Neuronal stem cell (in vitro differentiated cells): Measurements from ENCODE around the gene ANKRD33B.

Experiments
- DNase-seq: peaks from one replicate; pipeline ENCODE4 v3.0.0-alpha.2; 2013; ENCODE audit warnings: low spot score
- H2AFZ ChIP-seq: one replicate; pipeline ENCODE4 v1.6.1; 2013; ENCODE audit warnings: mild to moderate bottlenecking, low read length, inconsistent platforms
- H2AK5ac ChIP-seq: 2 replicates; pipeline ENCODE4 v1.6.1; 2013; ENCODE audit warnings: low read depth, mild to moderate bottlenecking, inconsistent platforms, low read length, moderate library complexity, mixed read lengths
- H2BK120ac ChIP-seq: 2 replicates; pipeline ENCODE4 v1.6.1; 2013; ENCODE audit warnings: low read depth, mild to moderate bottlenecking, inconsistent platforms, low read length, moderate library complexity, mixed read lengths
- H2BK12ac ChIP-seq: one replicate; pipeline ENCODE4 v1.6.1; 2013; ENCODE audit warnings: low read length, inconsistent platforms
- H2BK15ac ChIP-seq: 2 replicates; pipeline ENCODE4 v1.6.1; 2013; ENCODE audit warnings: mild to moderate bottlenecking, low read length, inconsistent platforms, mixed read lengths
- H2BK5ac ChIP-seq: one replicate; pipeline ENCODE4 v1.6.1; 2013; ENCODE audit warnings: inconsistent platforms, mild to moderate bottlenecking, low read length, moderate library complexity
- H3K14ac ChIP-seq: one replicate; pipeline ENCODE4 v1.6.1; 2013; ENCODE audit warnings: low read length, inconsistent platforms
- H3K18ac ChIP-seq: 2 replicates; pipeline ENCODE4 v1.6.1; 2013; ENCODE audit warnings: low read length, inconsistent platforms
- H3K23ac ChIP-seq: 2 replicates; pipeline ENCODE4 v1.6.1; 2013; ENCODE audit warnings: low read depth, mild to moderate bottlenecking, mixed read lengths, low read length, inconsistent platforms; ENCODE audit not compliant: poor library complexity
- H3K27ac ChIP-seq: replicated peaks from 3 replicates; pipeline ENCODE4 v1.5.1; 2013; ENCODE audit warnings: low read length, inconsistent platforms
- H3K27me3 ChIP-seq, 3 experiments: 2 replicates each; pipeline ENCODE4 v1.6.1; 2013; ENCODE audit warnings: low read length in 3 of 3, mild to moderate bottlenecking in 2 of 3, inconsistent platforms in 1 of 3, low read depth in 1 of 3, mixed read lengths in 1 of 3, moderate library complexity in 1 of 3; ENCODE audit not compliant: control insufficient read depth in 3 of 3, insufficient read depth in 3 of 3
- H3K36me3 ChIP-seq, 2 donors: replicated peaks in 1 of 2; 2 replicates each; pipeline ENCODE4 v1.6.1; 2013; ENCODE audit warnings: low read length in 2 of 2; ENCODE audit not compliant: control insufficient read depth in 2 of 2, insufficient read depth in 2 of 2
- H3K4ac ChIP-seq: 2 replicates; pipeline ENCODE4 v1.6.1; 2013; ENCODE audit warnings: inconsistent platforms, mild to moderate bottlenecking, low read length, moderate library complexity
- H3K4me1 ChIP-seq, 2 donors: 1 replicate in 1 of 2; 2 replicates in 1 of 2; pipeline ENCODE4 v1.6.1; 2013; ENCODE audit warnings: low read length in 2 of 2, low read depth in 1 of 2; ENCODE audit not compliant: control insufficient read depth in 2 of 2, insufficient read depth in 1 of 2
- H3K4me2 ChIP-seq: one replicate; pipeline ENCODE4 v1.6.1; 2013; ENCODE audit warnings: mild to moderate bottlenecking, low read length, inconsistent platforms; ENCODE audit not compliant: insufficient read depth, poor library complexity, severe bottlenecking
- H3K4me3 ChIP-seq, 2 donors: 2 replicates each; pipeline ENCODE4 v1.5.1; 2013; ENCODE audit warnings: low read length in 2 of 2, mild to moderate bottlenecking in 2 of 2, inconsistent platforms in 1 of 2, moderate library complexity in 1 of 2
- H3K79me1 ChIP-seq: one replicate; pipeline ENCODE4 v1.6.1; 2013; ENCODE audit warnings: low read depth, mild to moderate bottlenecking, inconsistent platforms, low read length, moderate library complexity
- H3K9ac ChIP-seq: one replicate; pipeline ENCODE4 v1.6.1; 2013; ENCODE audit warnings: mild to moderate bottlenecking, low read depth, low read length, inconsistent platforms; ENCODE audit not compliant: poor library complexity
- H3K9me3 ChIP-seq, 2 donors: replicated peaks in 1 of 2; 2 replicates each; pipeline versions ENCODE3 to v1.6.1; 2013; ENCODE audit warnings: low read length in 2 of 2, mild to moderate bottlenecking in 2 of 2, inconsistent platforms in 1 of 2, low read depth in 1 of 2, mixed read lengths in 1 of 2, moderate library complexity in 1 of 2; ENCODE audit not compliant: control insufficient read depth in 2 of 2, insufficient read depth in 1 of 2
- H4K8ac ChIP-seq: one replicate; pipeline ENCODE4 v1.6.1; 2013; ENCODE audit warnings: low read depth, mild to moderate bottlenecking, inconsistent platforms, low read length, moderate library complexity
- H4K91ac ChIP-seq: one replicate; pipeline ENCODE4 v1.6.1; 2013; ENCODE audit warnings: low read length, low read depth, mild to moderate bottlenecking, inconsistent platforms; ENCODE audit not compliant: poor library complexity
- WGBS, 2 donors: extraction: QIAGEN DNeasy Blood & Tissue Kit; methylation state at CpG; one replicate each; pipeline ENCODE4 v1.1.7; 2013; ENCODE audit warnings: missing lambda C conversion rate in 2 of 2, mixed read lengths in 1 of 2; ENCODE audit not compliant: insufficient read length in 2 of 2, insufficient replicate concordance in 1 of 2; ENCODE audit errors: extremely low coverage in 2 of 2; 5-methylcytosine and 5-hydroxymethylcytosine counted together

ANKRD33B gene

DNA sequence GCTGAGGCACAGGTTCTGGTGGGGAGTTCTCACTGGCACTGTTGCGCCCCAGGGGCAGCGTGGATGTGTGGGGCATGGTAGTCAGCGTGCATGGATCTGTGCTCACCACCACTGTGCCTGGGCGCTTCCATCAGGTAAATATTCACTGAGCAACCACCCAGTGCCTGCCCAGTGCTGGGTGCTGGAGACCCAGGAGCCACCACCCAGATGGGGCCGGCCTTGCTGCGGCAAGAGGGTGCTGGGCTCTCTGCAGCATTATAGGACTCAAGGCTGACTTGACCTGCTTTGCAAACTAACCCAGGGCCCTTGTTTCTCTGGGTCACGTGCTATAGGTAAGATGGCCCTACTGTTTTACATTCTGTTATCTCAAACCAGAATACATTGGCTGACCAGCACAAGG is 136.6 kb downstream of the ANKRD33B start:
- Histone ChIP-seq H4K91ac (no peak overlapping the region), H3K4me2 (no peak overlapping the region), H3K4ac (no peak overlapping the region), H3K27ac (no peak overlapping the region), H3K27me3 (no peaks in the 10 kb centered on the region), H2BK12ac (no peak overlapping the region), H3K4me3 (no peak overlapping the region), H2AFZ (no peak overlapping the region), H3K9ac (peak overlapping the region; percentile 15), H2BK120ac (no peak overlapping the region), H3K9me3 (no peaks in the 10 kb centered on the region), H2AK5ac (no peak overlapping the region), H3K18ac (no peak overlapping the region), H3K4me1 (no peaks in the 10 kb centered on the region), H3K79me1 (peaks cover 2% of the 10 kb centered on the region), H4K8ac (no peak overlapping the region), H2BK5ac (no peak overlapping the region), H3K36me3 (no peaks in the 10 kb centered on the region), H3K23ac (no peak overlapping the region), H3K14ac (no peak overlapping the region), H2BK15ac (no peak overlapping the region)
- no CpG with 5 or more reads among the region's 7 CpGs for WGBS, 2 donors
- no peak for DNase-seq

DNA sequence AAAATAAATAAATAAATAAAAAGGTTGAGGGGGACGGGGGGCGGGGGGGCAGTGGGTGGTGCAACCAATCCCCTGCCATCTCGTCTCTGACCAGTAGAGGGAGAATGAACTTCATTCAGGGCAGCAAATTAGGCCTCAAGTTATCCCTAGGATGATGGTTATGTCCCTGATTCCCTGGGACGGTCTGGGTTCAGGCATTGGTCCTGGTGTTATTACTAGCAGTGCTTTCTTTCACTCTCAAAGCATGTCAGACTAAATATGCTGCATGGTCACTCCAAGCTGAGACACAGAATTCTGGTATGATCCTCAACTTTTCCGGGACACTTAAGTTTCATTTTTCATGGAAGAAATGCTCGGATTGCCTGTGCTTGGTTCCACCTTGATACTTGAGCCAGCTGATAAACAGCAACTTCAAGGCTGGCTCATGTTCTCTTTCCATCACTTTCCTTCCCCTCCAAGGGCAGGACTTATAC is 137.7 kb downstream of the ANKRD33B start:
- H4K91ac ChIP-seq: no peak overlapping the region
- H3K36me3 ChIP-seq: no peaks in the 10 kb centered on the region
- H3K9ac ChIP-seq: no peak overlapping the region
- peak; percentile 24 for DNase-seq
- H3K4me1 ChIP-seq: peaks cover 0 to 2% of the 10 kb centered on the region in 2 donors
- no peak overlapping the region for H2AFZ ChIP-seq
- H3K14ac ChIP-seq: no peak overlapping the region
- no peak overlapping the region for H2AK5ac ChIP-seq
- no peaks in the 10 kb centered on the region for H3K9me3 ChIP-seq
- H2BK12ac ChIP-seq: no peak overlapping the region
- no peak overlapping the region for H3K4ac ChIP-seq
- peaks cover 2% of the 10 kb centered on the region for H3K79me1 ChIP-seq
- H3K4me3 ChIP-seq: no peak overlapping the region
- H2BK120ac ChIP-seq: no peak overlapping the region
- H3K27ac ChIP-seq: no peak overlapping the region
- no peak overlapping the region for H2BK15ac ChIP-seq
- H3K18ac ChIP-seq: no peak overlapping the region
- no peaks in the 10 kb centered on the region for H3K27me3 ChIP-seq
- no peak overlapping the region for H3K23ac ChIP-seq
- WGBS, 2 donors: no CpG with 5 or more reads among the region's 6 CpGs
- H3K4me2 ChIP-seq: no peak overlapping the region
- no peak overlapping the region for H4K8ac ChIP-seq
- H2BK5ac ChIP-seq: no peak overlapping the region

GRCh38 chr5:10702040-10702629 is 138.3 kb downstream of the ANKRD33B start:
- no peak overlapping the region for H3K4me3 ChIP-seq
- H3K18ac ChIP-seq: no peak overlapping the region
- no peaks in the 10 kb centered on the region for H3K27me3 ChIP-seq
- no peak overlapping the region for H2BK120ac ChIP-seq
- H2BK5ac ChIP-seq: no peak overlapping the region
- H3K9ac ChIP-seq: no peak overlapping the region
- H3K14ac ChIP-seq: no peak overlapping the region
- no peak overlapping the region for H2AK5ac ChIP-seq
- H3K79me1 ChIP-seq: peaks cover 2% of the 10 kb centered on the region
- H3K23ac ChIP-seq: no peak overlapping the region
- no peak overlapping the region for H3K4ac ChIP-seq
- no CpG with 5 or more reads among the region's 9 CpGs for WGBS, 2 donors
- H3K27ac ChIP-seq: no peak overlapping the region
- H4K8ac ChIP-seq: no peak overlapping the region
- H3K4me2 ChIP-seq: no peak overlapping the region
- H3K9me3 ChIP-seq: no peaks in the 10 kb centered on the region
- no peak overlapping the region for H2AFZ ChIP-seq
- DNase-seq: no peak
- H3K4me1 ChIP-seq: peaks cover 0 to 2% of the 10 kb centered on the region in 2 donors
- no peak overlapping the region for H2BK12ac ChIP-seq
- no peaks in the 10 kb centered on the region for H3K36me3 ChIP-seq
- no peak overlapping the region for H2BK15ac ChIP-seq
- H4K91ac ChIP-seq: no peak overlapping the region

GRCh38 chr5:10702911-10703491 is 139.1 kb downstream of the ANKRD33B start:
- Histone ChIP-seq H3K9ac (no peak overlapping the region), H3K18ac (no peak overlapping the region), H2BK5ac (no peak overlapping the region), H3K36me3 (peaks cover 0 to 4% of the 10 kb centered on the region in 2 donors), H3K4ac (no peak overlapping the region), H3K23ac (no peak overlapping the region), H3K79me1 (peaks cover 6% of the 10 kb centered on the region), H2BK12ac (no peak overlapping the region), H2AFZ (no peak overlapping the region), H4K91ac (no peak overlapping the region), H3K27ac (no peak overlapping the region), H3K9me3 (no peaks in the 10 kb centered on the region), H3K4me1 (peaks cover 0 to 2% of the 10 kb centered on the region in 2 donors), H3K4me2 (no peak overlapping the region), H3K4me3 (no peak overlapping the region), H4K8ac (no peak overlapping the region), H3K14ac (no peak overlapping the region), H2BK15ac (no peak overlapping the region), H2BK120ac (no peak overlapping the region), H2AK5ac (no peak overlapping the region), H3K27me3 (no peaks in the 10 kb centered on the region)
- WGBS, 2 donors: no CpG with 5 or more reads among the region's 7 CpGs
- no peak for DNase-seq
